Prostate gland (tissue), 2 donors: ENCODE results near the gene DACH1. TPM values are rescaled to one million over a fixed set of nuclear protein-coding genes. Genes with fewer than 3 reads are reported as not detected.
A peak's percentile ranks its signal among the peaks of the same experiment; 100 is the strongest.
"Not testable (repeated sequence)": the region's sequence is repeated elsewhere in the genome, so short reads cannot be mapped to it uniquely, and the experiment has no call there.

Experiments
- DNase-seq: peaks from one replicate; pipeline ENCODE4 v3.0.0-alpha.2; 2019; ENCODE audit warnings: low spot score
- H3K27ac ChIP-seq, 2 donors: fragments of 200-600 bp; sonication (generic); 2 replicates each; pipeline ENCODE4 v1.5.1; 2017 to 2019
- H3K27me3 ChIP-seq: fragments of 200-600 bp; sonication (generic); replicated peaks from 2 replicates; pipeline ENCODE4 v1.5.1; 2019; ENCODE audit not compliant: insufficient read depth
- H3K36me3 ChIP-seq, 2 donors: fragments of 200-600 bp; sonication (generic); 1 replicate in 1 of 2; 2 replicates in 1 of 2; pipeline versions ENCODE4 v1.5.1 to v1.8.1; 2017 to 2019
- H3K4me1 ChIP-seq: fragments of 200-600 bp; sonication (generic); replicated peaks from 2 replicates; pipeline ENCODE4 v1.5.1; 2019
- H3K4me3 ChIP-seq, 2 donors: fragments of 200-600 bp; sonication (generic); 2 replicates each; pipeline ENCODE4 v1.5.1; 2017 to 2019
- H3K9me3 ChIP-seq: fragments of 200-600 bp; sonication (generic); 2 replicates; pipeline ENCODE4 v1.5.1; 2017
- POLR2A ChIP-seq: fragments of 450-650 bp; IDR thresholded peaks from one replicate; pipeline ENCODE4 v1.6.1; 2016; ENCODE audit warnings: antibody characterized with exemption, mild to moderate bottlenecking
- POLR2AphosphoS5 ChIP-seq: sonication (generic); formaldehyde crosslinking; IDR thresholded peaks from one replicate; pipeline ENCODE4 v1.6.1; 2017; ENCODE audit warnings: antibody characterized with exemption
- WGBS: methylation state at CpG from one replicate; pipeline ENCODE4 v1.1.5; 2018; 5-methylcytosine and 5-hydroxymethylcytosine counted together
- intact Hi-C: fragments of 100-400 bp; cut with DNase I; formaldehyde crosslinking; loops from one replicate; pipeline ENCODE4 v1.14.2; 2022
- total RNA-seq, 2 donors: library from RNA; depleted of rRNA; stranded (reverse); fragments of >200 nt; gene quantifications; one replicate each; pipeline ENCODE4 v1.1.0, GENCODE V29; 2016
- TF ChIP-seq, protein P1 (sequence below), 4 experiments: fragments of 200-600 bp in 2 of 4; fragments of 450-650 bp in 2 of 4; sonication (generic) in 2 of 4; IDR thresholded peaks; 1 replicate in 3 of 4; 2 replicates in 1 of 4; pipeline ENCODE4 v1.5.1; 2016 to 2019; ENCODE audit warnings: antibody characterized with exemption in 4 of 4, mild to moderate bottlenecking in 2 of 4, moderate library complexity in 2 of 4

The DACH1 gene
- total RNA-seq, 2 donors from 2014 or later: 14.6 to 18.0 TPM

DNA sequence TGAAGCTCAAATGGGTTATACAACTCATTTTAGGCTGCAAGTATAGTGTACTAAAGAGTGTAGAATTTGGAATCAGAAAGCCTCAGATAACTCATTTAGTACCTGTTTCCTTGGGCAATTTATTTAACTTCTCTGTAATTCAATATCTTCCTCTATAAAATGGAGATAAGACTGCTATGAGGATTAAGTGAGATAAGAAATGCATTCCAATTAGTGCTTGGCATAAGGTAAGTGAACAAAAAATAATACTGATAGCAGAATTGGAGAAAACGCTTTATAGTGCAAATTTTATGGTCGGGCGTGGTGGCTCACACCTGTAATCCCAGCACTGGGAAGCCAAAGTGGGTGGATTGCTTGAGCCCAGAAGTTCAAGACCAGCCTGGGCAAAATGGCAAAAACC, 25.0 kb downstream of the DACH1 start:
- no peak overlapping the region for H3K27ac ChIP-seq
- no peaks in the 10 kb centered on the region for H3K9me3 ChIP-seq
- H3K4me3 ChIP-seq: no peak overlapping the region
- no peaks in the 10 kb centered on the region for H3K36me3 ChIP-seq
- 81% methylated on average over 3 of the region's 3 CpGs for WGBS
- intact Hi-C loops: no loop called here
- H3K27me3 ChIP-seq: no peaks in the 10 kb centered on the region
- no peak for DNase-seq
- no peaks in the 10 kb centered on the region for H3K4me1 ChIP-seq
- TF ChIP-seq, protein P1, sequence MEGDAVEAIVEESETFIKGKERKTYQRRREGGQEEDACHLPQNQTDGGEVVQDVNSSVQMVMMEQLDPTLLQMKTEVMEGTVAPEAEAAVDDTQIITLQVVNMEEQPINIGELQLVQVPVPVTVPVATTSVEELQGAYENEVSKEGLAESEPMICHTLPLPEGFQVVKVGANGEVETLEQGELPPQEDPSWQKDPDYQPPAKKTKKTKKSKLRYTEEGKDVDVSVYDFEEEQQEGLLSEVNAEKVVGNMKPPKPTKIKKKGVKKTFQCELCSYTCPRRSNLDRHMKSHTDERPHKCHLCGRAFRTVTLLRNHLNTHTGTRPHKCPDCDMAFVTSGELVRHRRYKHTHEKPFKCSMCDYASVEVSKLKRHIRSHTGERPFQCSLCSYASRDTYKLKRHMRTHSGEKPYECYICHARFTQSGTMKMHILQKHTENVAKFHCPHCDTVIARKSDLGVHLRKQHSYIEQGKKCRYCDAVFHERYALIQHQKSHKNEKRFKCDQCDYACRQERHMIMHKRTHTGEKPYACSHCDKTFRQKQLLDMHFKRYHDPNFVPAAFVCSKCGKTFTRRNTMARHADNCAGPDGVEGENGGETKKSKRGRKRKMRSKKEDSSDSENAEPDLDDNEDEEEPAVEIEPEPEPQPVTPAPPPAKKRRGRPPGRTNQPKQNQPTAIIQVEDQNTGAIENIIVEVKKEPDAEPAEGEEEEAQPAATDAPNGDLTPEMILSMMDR (IDR thresholded peaks at IDR 0.05): no peak
- no peak for TF ChIP-seq POLR2AphosphoS5
- TF ChIP-seq POLR2A: no peak

DNA sequence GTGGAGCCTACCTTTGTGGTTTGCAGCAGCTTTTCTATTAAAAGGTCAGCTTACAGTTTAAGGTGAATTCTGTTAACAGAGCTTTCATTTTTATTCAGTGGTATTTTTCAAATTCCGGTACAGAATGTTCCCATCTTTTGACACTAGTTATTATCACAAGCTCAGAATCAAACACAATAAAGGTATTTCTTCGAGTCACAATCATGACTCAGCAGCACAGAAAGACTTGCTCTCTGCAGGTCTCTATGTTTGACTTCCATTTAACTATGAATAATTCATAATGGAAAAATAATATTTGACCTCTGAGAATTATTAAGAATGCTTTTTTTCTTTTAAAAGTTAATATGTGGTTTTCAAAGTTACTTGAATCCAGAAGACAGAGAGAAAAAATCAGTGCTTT, 28.2 kb downstream of the DACH1 start:
- Histone ChIP-seq H3K27ac (peak overlapping the region; percentile 15 to 21), H3K9me3 (no peaks in the 10 kb centered on the region), H3K4me1 (no peaks in the 10 kb centered on the region), H3K4me3 (peak overlapping the region in 1 of 2 donors; percentile 10), H3K36me3 (no peaks in the 10 kb centered on the region), H3K27me3 (no peaks in the 10 kb centered on the region)
- WGBS: 13% methylated on average over 2 of the region's 2 CpGs
- DNase-seq: no peak
- TF ChIP-seq POLR2A (no peak), POLR2AphosphoS5 (peak; percentile 48)
- TF ChIP-seq, protein P1 (IDR thresholded peaks at IDR 0.05): no peak
- intact Hi-C loops: no loop called here

DNA sequence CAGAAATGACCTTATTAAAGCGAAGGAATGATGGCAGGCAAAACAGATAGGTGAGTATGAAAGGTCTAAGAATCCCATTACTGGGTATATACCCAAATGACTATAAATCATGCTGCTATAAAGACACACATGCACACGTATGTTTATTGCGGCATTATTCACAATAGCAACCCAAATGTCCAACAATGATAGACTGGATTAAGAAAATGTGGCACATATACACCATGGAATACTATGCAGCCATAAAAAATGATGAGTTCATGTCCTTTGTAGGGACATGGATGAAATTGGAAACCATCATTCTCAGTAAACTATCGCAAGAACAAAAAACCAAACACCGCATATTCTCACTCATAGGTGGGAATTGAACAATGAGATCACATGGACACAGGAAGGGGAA, 29.4 kb downstream of the DACH1 start:
- not testable (repeated sequence) for H3K4me3 ChIP-seq, H3K36me3 ChIP-seq

DNA sequence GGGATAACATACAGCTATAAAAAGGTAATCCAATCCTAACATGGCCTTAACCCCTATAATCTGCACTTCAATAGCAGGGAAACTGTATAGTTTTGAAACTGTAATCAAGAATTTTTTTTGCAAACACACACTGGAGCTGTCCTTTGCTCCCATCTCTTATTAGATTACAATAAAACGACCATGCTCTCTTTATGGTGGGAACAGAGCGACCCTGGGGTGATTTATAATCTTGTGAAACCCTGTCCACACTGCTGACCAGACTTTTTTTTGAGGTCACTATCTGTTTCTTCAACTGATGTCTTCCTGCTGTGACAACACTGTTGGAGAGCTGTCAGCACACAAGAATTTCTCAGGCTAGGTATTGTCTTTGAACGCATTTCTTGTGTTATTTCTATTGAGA, 35.3 kb downstream of the DACH1 start:
- intact Hi-C loops: no loop called here
- Histone ChIP-seq H3K27me3 (no peaks in the 10 kb centered on the region), H3K4me1 (no peaks in the 10 kb centered on the region)

More for the DNA sequence above, 29.4 kb downstream of the DACH1 start:
- H3K9me3 ChIP-seq, H3K27ac ChIP-seq, intact Hi-C loops, H3K4me1 ChIP-seq, H3K27me3 ChIP-seq, DNase-seq: not testable (repeated sequence)
- WGBS: 95% methylated on average over 4 of the region's 5 CpGs

DNA sequence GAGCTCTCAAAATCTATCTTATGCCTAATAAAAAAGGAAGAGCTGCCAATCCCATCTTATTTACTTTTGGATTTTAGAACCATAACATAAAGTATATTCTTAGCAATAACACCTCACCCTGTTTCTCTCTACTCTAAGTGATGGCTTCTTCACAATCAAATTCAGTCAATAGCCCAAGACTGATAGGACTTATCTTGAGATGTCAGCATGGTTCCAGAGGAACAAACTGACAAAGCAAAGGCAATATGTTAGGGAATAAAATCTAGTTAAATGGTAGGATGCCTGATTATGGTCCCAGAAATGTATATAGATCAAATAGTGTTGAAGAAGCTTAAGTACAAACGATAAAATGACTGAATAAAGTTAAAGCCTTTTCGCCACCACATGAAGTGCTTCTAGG, 36.3 kb downstream of the DACH1 start:
- Histone ChIP-seq H3K36me3 (no peaks in the 10 kb centered on the region), H3K27me3 (no peaks in the 10 kb centered on the region), H3K4me3 (no peak overlapping the region), H3K9me3 (no peaks in the 10 kb centered on the region), H3K4me1 (no peaks in the 10 kb centered on the region), H3K27ac (no peak overlapping the region)
- TF ChIP-seq POLR2AphosphoS5: no peak
- TF ChIP-seq, protein P1 (IDR thresholded peaks at IDR 0.05): no peak
- no peak for TF ChIP-seq POLR2A
- intact Hi-C loops: no loop called here
- DNase-seq: no peak
- 97% methylated on average over 2 of the region's 2 CpGs for WGBS

More for the DNA sequence above, 35.3 kb downstream of the DACH1 start:
- WGBS: 43% methylated on average over 3 of the region's 3 CpGs
- H3K27ac ChIP-seq: no peak overlapping the region
- TF ChIP-seq, protein P1 (IDR thresholded peaks at IDR 0.05): no peak
- no peak for TF ChIP-seq POLR2A
- TF ChIP-seq POLR2AphosphoS5: no peak
- no peak overlapping the region for H3K4me3 ChIP-seq
- no peak for DNase-seq
- H3K36me3 ChIP-seq: no peaks in the 10 kb centered on the region
- H3K9me3 ChIP-seq: no peaks in the 10 kb centered on the region
